NCI-H1417 treated with DMSO at 0.1 percent for 48 hours (cell line): ENCODE data around the gene PCTP.

ENCODE experiments used
- DNase-seq: peaks from one replicate; lab custom pipeline; 2025; lab: John Stamatoyannopoulos, UW

Gene PCTP

DNA sequence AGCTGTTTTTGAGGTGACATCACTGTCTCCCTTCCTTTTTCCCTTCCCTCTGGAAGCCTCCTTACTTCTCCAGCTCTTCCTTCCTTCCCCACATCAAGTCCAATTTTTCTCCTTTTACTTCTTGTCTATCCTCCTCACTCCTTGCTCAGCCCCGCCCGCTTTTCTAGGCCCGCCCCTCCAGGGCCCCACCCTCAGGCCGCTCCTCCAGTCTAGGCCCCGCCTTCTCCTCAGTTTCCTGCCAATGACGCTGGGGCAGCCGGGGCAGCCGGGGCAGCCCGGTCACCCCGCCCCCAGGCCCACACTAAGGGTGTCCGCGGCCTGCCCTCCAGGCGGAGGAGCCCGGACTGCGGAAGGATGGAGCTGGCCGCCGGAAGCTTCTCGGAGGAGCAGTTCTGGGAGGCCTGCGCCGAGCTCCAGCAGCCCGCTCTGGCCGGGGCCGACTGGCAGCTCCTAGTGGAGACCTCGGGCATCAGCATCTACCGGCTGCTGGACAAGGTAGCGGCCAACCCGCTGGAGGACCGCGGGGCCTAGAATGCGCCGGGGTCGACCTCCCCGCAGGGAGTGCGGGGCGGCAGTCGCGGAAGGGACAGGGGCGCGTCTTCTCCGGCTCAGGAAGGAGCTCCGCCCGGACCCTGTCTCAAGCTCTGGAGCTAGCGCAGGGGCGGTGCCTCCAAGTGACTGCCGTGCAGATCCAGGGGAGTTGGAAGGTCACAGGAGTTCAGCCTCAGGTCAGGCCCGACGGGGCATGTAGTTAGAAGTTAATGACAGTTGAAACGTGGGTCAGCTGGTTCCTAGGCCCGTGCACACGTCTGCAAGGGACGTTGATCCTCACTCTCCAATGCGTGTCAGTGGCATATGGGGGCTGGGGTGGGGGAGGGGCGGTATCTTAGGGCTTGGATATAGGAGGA lies at the start of gene PCTP:
TSS of gene PCTP (plus strand) at position 302 of the 908 bp plus-strand sequence. CDS start at position 355, 53 bp downstream.
- no peak for DNase-seq

- DNase-seq, result no peak
Measured at GRCh38 chr17:55702150-55702549, 48.7 kb upstream of the PCTP start.

DNA sequence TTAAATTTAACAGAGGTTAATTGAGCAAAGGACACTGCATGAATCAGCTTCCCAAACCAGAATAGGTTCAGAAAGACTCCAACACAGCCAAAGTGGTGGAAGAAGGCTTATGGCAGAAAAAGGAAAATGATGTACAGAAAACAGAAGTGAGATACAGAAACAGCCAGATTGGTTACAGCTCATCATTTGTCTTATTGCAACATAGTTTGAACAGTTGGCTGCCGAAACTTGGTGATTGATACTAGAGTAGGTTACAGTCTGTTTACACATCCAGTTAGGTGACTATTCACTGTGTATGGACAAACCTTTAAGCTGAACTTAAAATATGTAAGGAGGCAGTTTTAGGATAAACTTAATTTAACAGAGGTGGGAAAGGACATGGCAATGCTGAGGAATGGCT lies 46.5 kb upstream of the PCTP start:
- DNase-seq, result no peak

- no peak for DNase-seq
Measured at GRCh38 chr17:55705847-55706246, 45.0 kb upstream of the PCTP start.

DNA sequence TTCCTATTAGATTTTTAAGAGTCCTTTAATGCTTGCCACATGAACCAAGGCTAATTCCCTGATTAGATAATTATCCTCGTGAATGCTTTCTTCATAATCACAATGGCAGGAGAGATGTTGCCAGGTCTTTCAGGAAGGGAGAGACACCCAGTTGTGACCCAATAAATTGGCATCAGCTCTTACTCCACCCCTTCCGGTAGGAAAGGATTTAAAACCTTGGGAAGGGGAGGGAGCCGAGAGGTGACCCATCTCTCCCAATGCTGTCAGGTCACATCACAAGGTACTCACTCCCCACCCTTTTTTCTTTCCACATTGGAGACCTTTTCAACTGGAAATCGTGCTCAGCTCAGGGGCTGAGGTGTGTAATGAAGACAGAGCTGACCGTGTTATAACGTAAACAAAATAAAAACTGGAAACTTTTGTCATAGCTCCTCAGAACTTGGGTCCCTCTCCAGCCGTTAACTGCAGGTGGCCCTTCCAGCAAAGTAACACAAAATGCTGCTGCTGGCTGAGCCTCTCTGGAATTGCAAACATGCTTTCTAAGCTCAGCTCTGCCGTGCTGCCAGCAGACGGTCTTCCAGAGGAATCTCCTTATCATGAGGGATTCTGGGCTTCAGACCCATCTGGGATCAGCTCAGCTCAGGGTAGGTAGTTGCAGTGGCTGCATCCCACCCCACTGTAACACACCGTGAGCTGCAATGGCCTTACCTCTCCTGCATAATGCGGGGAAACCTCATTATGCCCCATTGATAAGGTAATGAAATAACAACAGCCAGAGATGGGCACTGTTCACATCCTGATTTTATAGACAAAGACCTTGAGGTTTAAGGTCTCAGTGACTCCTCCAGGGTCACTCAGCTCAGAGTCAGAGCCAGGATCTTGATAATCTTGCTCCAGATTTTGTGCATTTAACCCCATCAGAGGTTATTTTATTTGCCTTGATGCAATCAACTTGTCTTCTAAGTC lies 43.8 kb upstream of the PCTP start:
- no peak for DNase-seq

GRCh38 chr17:55708175-55708974 lies 42.5 kb upstream of the PCTP start:
- DNase-seq, result no peak

DNA sequence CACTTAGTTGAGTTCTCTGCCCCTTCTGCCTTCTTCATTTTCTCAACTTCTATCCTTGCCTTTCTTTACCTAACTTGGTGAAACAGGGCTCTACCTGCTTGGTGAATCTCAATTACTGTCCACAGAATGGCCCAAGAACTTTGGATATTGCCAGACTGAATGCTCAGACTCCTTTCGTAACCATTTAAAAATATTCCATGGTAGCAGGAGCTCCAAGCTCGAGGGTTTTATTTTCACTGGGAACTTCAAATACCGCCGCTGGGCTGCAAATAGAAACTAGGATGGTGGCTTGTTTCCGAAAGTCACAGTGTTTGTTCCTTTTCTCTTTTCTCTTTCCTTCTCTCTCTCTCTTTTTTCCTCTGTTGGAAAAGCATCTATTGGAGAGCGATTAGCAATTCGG lies 41.4 kb upstream of the PCTP start:
- DNase-seq, result no peak

- no peak for DNase-seq
Measured at GRCh38 chr17:55709984-55710383, 40.9 kb upstream of the PCTP start.

DNA sequence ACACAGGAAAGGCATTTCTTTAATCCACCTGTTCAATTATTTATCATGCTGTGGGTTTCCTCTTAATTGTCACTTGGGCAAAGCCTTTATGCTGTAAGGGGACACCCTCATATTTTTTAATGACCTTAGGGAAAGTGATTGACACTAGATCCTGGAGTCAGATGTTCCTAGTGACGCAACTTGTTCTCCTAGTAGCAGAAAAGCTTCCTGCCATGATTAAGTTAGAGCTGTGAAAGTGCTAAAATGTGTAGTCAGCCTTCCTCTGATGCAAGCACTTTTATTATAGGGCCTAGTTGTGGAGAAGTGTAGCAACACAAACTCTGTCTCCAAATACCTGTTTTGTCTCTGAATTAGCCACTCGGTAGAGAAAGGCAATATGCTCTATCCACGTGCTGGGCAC lies 40.4 kb upstream of the PCTP start:
- DNase-seq, result no peak

GRCh38 chr17:55710829-55711496 lies 39.9 kb upstream of the PCTP start:
- no peak for DNase-seq

DNA sequence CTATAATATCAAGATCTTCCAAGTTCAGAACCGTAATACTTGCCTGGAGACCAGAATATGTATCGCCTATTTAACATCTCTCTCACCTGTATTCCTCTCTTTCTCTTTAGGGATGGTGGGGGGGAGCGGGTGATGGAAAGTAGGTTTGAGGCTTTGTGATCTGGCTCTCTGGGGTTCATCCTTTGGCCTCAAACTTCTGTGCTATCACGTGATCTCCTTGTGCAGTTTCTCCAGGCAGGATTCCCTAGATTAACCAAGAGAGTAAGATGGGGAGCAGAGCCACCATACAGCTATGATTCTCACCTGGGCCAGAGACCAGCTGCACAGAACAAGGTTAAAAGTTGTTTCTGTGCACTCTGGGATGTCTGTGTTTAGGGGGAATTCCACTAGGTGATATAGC lies 33.4 kb upstream of the PCTP start:
- DNase-seq, result no peak

DNA sequence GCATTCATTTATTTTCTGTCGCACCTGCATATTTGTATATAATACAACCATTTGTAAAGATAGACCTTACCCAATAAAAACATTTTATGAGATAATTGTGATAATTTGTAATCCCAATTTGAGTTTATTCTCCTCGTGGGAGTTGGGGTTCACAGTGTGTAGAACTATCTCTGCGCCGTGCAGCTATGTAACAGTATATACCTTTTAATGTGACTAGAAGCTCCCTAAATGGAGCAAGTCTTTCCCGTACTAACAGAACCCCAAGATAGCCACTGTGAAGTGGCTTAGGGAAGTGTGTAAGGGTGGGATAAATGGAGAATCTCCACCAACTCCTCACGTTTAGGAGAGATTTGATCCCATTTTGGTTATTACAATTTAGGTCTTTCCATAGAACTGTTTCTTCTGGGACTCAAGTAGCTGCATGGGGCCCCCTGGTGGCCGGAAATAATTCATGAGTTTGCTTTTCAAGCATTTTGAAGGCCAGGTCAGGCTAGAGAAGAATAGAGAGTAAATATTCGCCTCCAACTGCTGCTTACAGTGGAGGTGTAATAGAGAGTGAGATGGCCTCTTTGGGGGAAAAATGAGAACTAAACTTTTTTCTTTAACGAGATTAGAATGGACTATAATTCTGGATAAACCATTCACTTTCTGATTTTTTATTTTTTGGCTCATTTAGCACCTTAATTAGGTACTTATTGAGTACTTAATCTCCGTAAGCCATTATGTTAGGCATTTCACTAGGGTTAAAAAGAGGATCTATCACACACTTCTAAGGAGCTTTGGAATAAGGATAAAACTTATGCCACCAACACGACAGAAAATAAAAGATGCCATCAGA lies 32.7 kb upstream of the PCTP start:
- no peak for DNase-seq

GRCh38 chr17:55720919-55721836 lies 29.7 kb upstream of the PCTP start:
- DNase-seq, result no peak

DNA sequence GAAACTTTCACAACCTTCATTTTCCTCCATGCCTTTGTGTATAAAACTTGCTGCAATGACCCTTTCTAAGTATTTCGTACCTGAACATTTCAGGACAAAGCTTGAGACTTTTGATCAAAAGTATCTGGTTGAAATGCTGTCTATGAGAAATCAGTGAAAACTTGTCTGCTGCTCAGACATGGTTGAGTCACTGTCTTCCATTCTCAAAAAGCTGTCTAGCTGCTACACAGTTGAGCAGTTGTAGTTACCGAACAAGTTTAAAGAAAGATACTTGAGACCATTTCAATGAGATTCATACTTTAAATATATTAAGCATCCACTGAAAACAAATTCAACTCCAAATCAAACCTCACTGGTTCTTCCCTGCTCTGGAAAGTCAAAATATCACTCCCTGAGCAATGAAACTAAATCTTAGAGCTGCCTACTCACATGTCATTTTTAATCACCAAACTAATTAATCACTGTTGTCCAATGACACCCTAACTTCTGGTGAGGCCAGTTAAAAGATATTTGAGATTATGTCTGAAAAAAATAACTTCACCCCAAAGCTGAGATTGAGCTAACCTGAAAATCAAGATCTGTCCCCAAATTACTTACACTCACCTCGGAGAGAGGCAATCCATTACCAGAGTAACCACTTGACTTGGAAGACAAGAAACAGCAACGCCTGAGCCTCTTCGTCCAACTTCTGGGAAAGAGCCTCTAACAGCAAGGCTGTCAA lies 28.7 kb upstream of the PCTP start:
- DNase-seq, result no peak

DNA sequence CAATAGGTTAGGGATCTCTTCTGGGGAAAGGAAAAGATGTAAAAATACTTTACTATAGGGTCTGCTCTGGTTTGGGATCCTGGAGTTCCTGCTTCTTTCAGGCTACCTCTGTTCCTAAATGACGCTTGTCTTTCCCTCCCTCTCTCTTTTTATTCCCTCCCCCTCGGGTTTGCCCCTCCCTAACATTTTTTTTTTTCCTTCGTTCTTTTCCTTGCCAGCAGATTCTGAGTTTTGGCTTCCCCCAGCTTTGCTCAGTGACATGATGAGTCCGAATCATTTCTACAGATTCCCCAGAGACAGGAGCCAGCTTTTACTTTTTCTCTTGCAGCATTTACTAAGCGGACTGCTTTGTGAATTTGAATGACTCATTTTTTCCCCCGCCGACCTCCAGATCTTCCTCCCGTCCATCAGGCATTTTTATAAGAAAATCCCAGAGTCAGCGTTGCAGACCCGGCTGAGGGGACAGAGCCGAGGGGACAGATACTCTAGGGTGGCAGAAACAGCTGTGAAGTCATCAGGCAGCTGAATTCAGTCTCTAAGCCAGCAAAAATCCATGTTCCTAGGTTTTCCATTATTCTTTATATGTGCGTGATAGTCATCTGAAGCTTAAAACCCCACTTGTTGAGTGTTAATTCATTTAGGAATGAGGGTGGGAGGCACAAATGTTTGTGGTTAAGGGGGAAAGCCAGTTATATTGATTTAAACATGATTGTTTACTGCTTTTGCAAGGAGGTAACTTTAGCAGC lies 27.9 kb upstream of the PCTP start, which contains the start of gene TMEM100:
TSS of gene TMEM100 (minus strand) at position 123 of the 746 bp plus-strand sequence. CDS start 1,794 bp downstream, outside the sequence.
- DNase-seq, result no peak

DNA sequence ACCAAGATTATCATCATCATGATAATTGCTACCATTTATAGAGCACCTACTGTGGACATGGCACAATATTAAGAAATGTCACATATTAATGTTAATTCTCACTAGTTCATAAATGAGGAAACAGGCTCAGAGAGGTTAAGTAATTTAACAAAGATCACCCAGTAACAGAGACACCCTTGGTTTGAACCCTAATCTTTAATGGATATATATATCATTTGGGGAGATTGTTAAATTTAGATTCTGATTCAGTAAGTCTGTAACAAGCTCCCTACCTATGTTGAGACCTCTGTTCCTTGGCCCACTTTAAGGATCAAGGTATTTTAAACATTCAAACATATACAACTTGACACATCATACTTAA lies 27.4 kb upstream of the PCTP start:
- DNase-seq, result no peak

- DNase-seq, result no peak
Measured at GRCh38 chr17:55726440-55726839, 24.4 kb upstream of the PCTP start.

GRCh38 chr17:55727275-55727674 lies 23.6 kb upstream of the PCTP start:
- no peak for DNase-seq
